Endodermal cell (in vitro differentiated cells): ENCODE data around the gene F2RL3. TPM values are rescaled to one million over a fixed set of nuclear protein-coding genes. Genes with fewer than 3 reads are reported as not detected.

Experiments
- DNase-seq: peaks from one replicate; pipeline ENCODE4 v3.0.0-alpha.2; 2017
- H3K27ac ChIP-seq: 2 replicates; pipeline ENCODE4 v1.5.1; 2013; ENCODE audit warnings: mild to moderate bottlenecking, low read depth, low read length, moderate library complexity
- H3K27me3 ChIP-seq: 2 replicates; pipeline ENCODE4 v1.6.1; 2013; ENCODE audit warnings: mild to moderate bottlenecking, low read length, moderate library complexity; ENCODE audit not compliant: insufficient read depth, control insufficient read depth, poor library complexity, severe bottlenecking
- H3K36me3 ChIP-seq: 2 replicates; pipeline ENCODE4 v1.7.0; 2013; ENCODE audit warnings: mild to moderate bottlenecking, low read length, moderate library complexity; ENCODE audit not compliant: control insufficient read depth, insufficient read depth
- H3K4me1 ChIP-seq: one replicate; pipeline ENCODE4 v1.7.0; 2013; ENCODE audit warnings: low read length; ENCODE audit not compliant: control insufficient read depth, insufficient read depth
- H3K4me3 ChIP-seq: 2 replicates; pipeline ENCODE4 v1.5.1; 2013; ENCODE audit warnings: mild to moderate bottlenecking, low read length, moderate library complexity
- H3K9ac ChIP-seq: 2 replicates; pipeline ENCODE4 v1.6.1; 2013; ENCODE audit warnings: mild to moderate bottlenecking, low read length, moderate library complexity; ENCODE audit not compliant: poor library complexity, severe bottlenecking; ENCODE audit errors: extremely low read depth
- H3K9me3 ChIP-seq: 2 replicates; pipeline ENCODE4 v1.6.1; 2013; ENCODE audit warnings: mild to moderate bottlenecking, low read length, moderate library complexity; ENCODE audit not compliant: control insufficient read depth
- H3K27ac Mint-ChIP-seq: 2 replicates; pipeline ENCODE4 v1.8.0; 2020; ENCODE audit warnings: mixed read lengths
- H3K27me3 Mint-ChIP-seq: 2 replicates; pipeline ENCODE4 v1.8.0; 2021; ENCODE audit warnings: mild to moderate bottlenecking, mixed read lengths; ENCODE audit not compliant: insufficient read depth
- H3K36me3 Mint-ChIP-seq: 2 replicates; pipeline ENCODE4 v1.8.0; 2020; ENCODE audit warnings: low read depth, mixed read lengths
- H3K4me1 Mint-ChIP-seq: 2 replicates; pipeline ENCODE4 v1.8.0; 2020; ENCODE audit warnings: mixed read lengths
- H3K4me3 Mint-ChIP-seq: 2 replicates; pipeline ENCODE4 v1.8.0; 2020; ENCODE audit warnings: mild to moderate bottlenecking, moderate library complexity, mixed read lengths
- H3K9me3 Mint-ChIP-seq: 2 replicates; pipeline ENCODE4 v1.8.0; 2020; ENCODE audit warnings: mild to moderate bottlenecking, mixed read lengths
- CTCF ChIP-seq: fragments of 200-600 bp; sonication (generic); conservative IDR thresholded peaks from 2 replicates; pipeline ENCODE4 v1.5.0; 2021; ENCODE audit warnings: antibody characterized with exemption, mild to moderate bottlenecking
- WGBS, 2 experiments: methylation state at CpG; one replicate each; pipeline versions ENCODE4 v1.1.5 to v1.1.7; 2013; ENCODE audit warnings: missing lambda C conversion rate in 2 of 2, mixed read lengths in 1 of 2; ENCODE audit not compliant: insufficient coverage in 1 of 2, insufficient read length in 1 of 2; 5-methylcytosine and 5-hydroxymethylcytosine counted together
- total RNA-seq, 2 donors: library from RNA; stranded (reverse); fragmentation: NEBNext Ultra II Directional in 1 of 2; extraction: Animal tissue kit (Norgen Biotek cat#: 25700) in 1 of 2; gene quantifications; 2 replicates in 1 of 2; 3 replicates in 1 of 2; pipeline ENCODE4 v1.2.1, GENCODE V29; 2021

Gene F2RL3
- total RNA-seq, 2 donors from 2014 or later: not detected

GRCh38 chr19:16847430-16847829 lies 41.4 kb upstream of the F2RL3 start:
- Mint-ChIP-seq H3K9me3 (no peaks in the 10 kb centered on the region), H3K4me1 (no peaks in the 10 kb centered on the region), H3K36me3 (peaks cover 83% of the 10 kb centered on the region), H3K27ac (no peak overlapping the region), H3K4me3 (no peak overlapping the region), H3K27me3 (no peaks in the 10 kb centered on the region)
- no peaks in the 10 kb centered on the region for H3K9me3 ChIP-seq
- H3K4me1 ChIP-seq: no peaks in the 10 kb centered on the region
- DNase-seq: no peak
- WGBS, 2 experiments: 88% methylated on average over 4 of the region's 6 CpGs; no CpG with 5 or more reads in 1 of the 2 experiments
- H3K27ac ChIP-seq: no peak overlapping the region
- H3K9ac ChIP-seq: no peak overlapping the region
- TF ChIP-seq CTCF: no peak
- no peaks in the 10 kb centered on the region for H3K27me3 ChIP-seq
- peaks cover 89% of the 10 kb centered on the region for H3K36me3 ChIP-seq
- H3K4me3 ChIP-seq: no peak overlapping the region

GRCh38 chr19:16849168-16849567 lies 39.6 kb upstream of the F2RL3 start:
- H3K27me3 Mint-ChIP-seq: no peaks in the 10 kb centered on the region
- H3K4me1 Mint-ChIP-seq: no peaks in the 10 kb centered on the region
- H3K4me3 ChIP-seq: no peak overlapping the region
- no peak for DNase-seq
- no peak overlapping the region for H3K9ac ChIP-seq
- H3K36me3 ChIP-seq: peaks cover 93% of the 10 kb centered on the region
- TF ChIP-seq CTCF: no peak
- no peaks in the 10 kb centered on the region for H3K27me3 ChIP-seq
- H3K4me1 ChIP-seq: no peaks in the 10 kb centered on the region
- 86 to 100% methylated on average over 1 of the region's 1 CpG for WGBS, 2 experiments
- H3K9me3 ChIP-seq: no peaks in the 10 kb centered on the region
- H3K36me3 Mint-ChIP-seq: peaks cover 86% of the 10 kb centered on the region
- H3K27ac ChIP-seq: no peak overlapping the region
- H3K9me3 Mint-ChIP-seq: no peaks in the 10 kb centered on the region
- no peak overlapping the region for H3K4me3 Mint-ChIP-seq
- no peak overlapping the region for H3K27ac Mint-ChIP-seq

- Histone ChIP-seq H3K36me3 (peaks cover 93% of the 10 kb centered on the region), H3K27me3 (no peaks in the 10 kb centered on the region), H3K4me3 (no peak overlapping the region), H3K9me3 (no peaks in the 10 kb centered on the region), H3K27ac (no peak overlapping the region), H3K9ac (no peak overlapping the region), H3K4me1 (no peaks in the 10 kb centered on the region)
- no peaks in the 10 kb centered on the region for H3K27me3 Mint-ChIP-seq
- no peak overlapping the region for H3K4me3 Mint-ChIP-seq
- WGBS, 2 experiments: 98% methylated on average over 4 of the region's 4 CpGs; no CpG with 5 or more reads in 1 of the 2 experiments
- H3K36me3 Mint-ChIP-seq: peaks cover 86% of the 10 kb centered on the region
- no peak for DNase-seq
- no peaks in the 10 kb centered on the region for H3K9me3 Mint-ChIP-seq
- no peak overlapping the region for H3K27ac Mint-ChIP-seq
- no peak for TF ChIP-seq CTCF
- no peaks in the 10 kb centered on the region for H3K4me1 Mint-ChIP-seq
These were observed 38.7 kb upstream of the F2RL3 start for GRCh38 chr19:16850133-16850532.
